K562 (cell line): Measurements from ENCODE around the gene TP73. TPM values are rescaled to one million over a fixed set of nuclear protein-coding genes. Genes with fewer than 3 reads are reported as not detected.

Source experiments
- CGGBP1 ChIP-seq: fragments of 250-450 bp; sonication (Bioruptor Pico); IDR thresholded peaks from 2 replicates; pipeline ENCODE4 v1.9.0; 2021; ENCODE audit warnings: mild to moderate bottlenecking
- GMEB1 ChIP-seq: fragments of 250-450 bp; sonication (Bioruptor Pico); IDR thresholded peaks from 2 replicates; pipeline ENCODE4 v1.4.0; 2020; ENCODE audit warnings: mild to moderate bottlenecking
- HMBOX1 ChIP-seq: sonication (generic); IDR thresholded peaks from 2 replicates; pipeline ENCODE4 v1.6.1; 2016
- PHF8 ChIP-seq: fragments of 200-600 bp; sonication (generic); IDR thresholded peaks from 2 replicates; pipeline ENCODE4 v1.6.1; 2012; ENCODE audit warnings: mixed run types, mild to moderate bottlenecking, inconsistent platforms, low read length, moderate library complexity, borderline replicate concordance
- SREBF1 ChIP-seq: fragments of 150-350 bp; IDR thresholded peaks from 2 replicates; pipeline ENCODE4 v1.6.1; 2014; ENCODE audit warnings: antibody characterized with exemption, low read depth, low read length, borderline replicate concordance
- TFAP4 ChIP-seq: sonication (generic); formaldehyde crosslinking; IDR thresholded peaks from 2 replicates; pipeline ENCODE4 v1.8.0; 2022; ENCODE audit warnings: missing genetic modification reagents, mild to moderate bottlenecking, moderate library complexity, borderline replicate concordance
- UBTF ChIP-seq, 2 experiments: IDR thresholded peaks; 2 replicates each; pipeline ENCODE4 v1.6.1; 2012; ENCODE audit warnings: improper control_type of control experiment in 2 of 2, low read depth in 2 of 2, low read length in 2 of 2, borderline replicate concordance in 1 of 2
- ZBTB12 ChIP-seq: fragments of 250-450 bp; sonication (Bioruptor Pico); IDR thresholded peaks from 2 replicates; pipeline ENCODE4 v1.4.0; 2020
- ZNF407 ChIP-seq: fragments of 450-650 bp; IDR thresholded peaks from 2 replicates; pipeline ENCODE4 v1.6.1; 2016; ENCODE audit warnings: low read depth
- polyA plus RNA-seq, 8 experiments: library from polyadenylated mRNA; depleted of rRNA in 4 of 8; stranded (reverse) in 5 of 8; unstranded in 3 of 8; fragments of >200 nt; fragmentation: Nextera tagmentation in 2 of 8; fragmentation: Illumina TruSeq in 1 of 8; extraction: Ambion mirVana in 2 of 8; extraction: Trizol in 1 of 8; gene quantifications; 2 replicates each; pipeline versions ENCODE4 v1.2.1 to v1.2.3, GENCODE V29; 2011 to 2014; ENCODE audit warnings: inconsistent platforms in 1 of 8, missing spikeins in 1 of 8
- total RNA-seq, 7 experiments: library from RNA; depleted of rRNA in 6 of 7; stranded (reverse); fragments of >200 nt in 6 of 7; fragmentation: Illumina TruSeq in 2 of 7; extraction: Trizol in 2 of 7; gene quantifications; 2 replicates each; pipeline versions ENCODE4 v1.2.1 to v1.2.3, GENCODE V29; 2011 to 2021; ENCODE audit warnings: low replicate concordance in 1 of 7

TP73 gene
- total and polyA plus RNA-seq, 9 of the 15 experiments (the other 6 are each of a cell fraction or from before 2014, with no cell fraction given): 0.07 to 1.6 (median 0.40) TPM; not detected in 2

GRCh38 chr1:3652548-3653285, 401 bp downstream of the TP73 start (continued):
- TF ChIP-seq ZNF407 (no peak), ZBTB12 (CRISPR knock-in tag) (no peak), CGGBP1 (CRISPR knock-in tag) (no peak), PHF8 (peak; percentile 34; the same call in 1 of the 2 replicates), SREBF1 (no peak), UBTF (IDR thresholded peaks at IDR 0.05; ENCODE audit: borderline replicate concordance in 1 of 2, low read depth in 2 of 2, low read length in 2 of 2) (peak; percentile 28 to 37; a peak in 3 of 4 replicates), HMBOX1 (no peak), TFAP4 (CRISPR knock-in tag) (0 out of 2 replicates have a peak, but pooled peaks have one; percentile 31), GMEB1 (no peak)
